ENCODE results near the gene SRPK3. TPM values are rescaled to one million over a fixed set of nuclear protein-coding genes. Genes with fewer than 3 reads are reported as not detected.

SRPK3 gene
- total RNA-seq, 1 experiment from 2014 or later = 1.6 TPM

DNA sequence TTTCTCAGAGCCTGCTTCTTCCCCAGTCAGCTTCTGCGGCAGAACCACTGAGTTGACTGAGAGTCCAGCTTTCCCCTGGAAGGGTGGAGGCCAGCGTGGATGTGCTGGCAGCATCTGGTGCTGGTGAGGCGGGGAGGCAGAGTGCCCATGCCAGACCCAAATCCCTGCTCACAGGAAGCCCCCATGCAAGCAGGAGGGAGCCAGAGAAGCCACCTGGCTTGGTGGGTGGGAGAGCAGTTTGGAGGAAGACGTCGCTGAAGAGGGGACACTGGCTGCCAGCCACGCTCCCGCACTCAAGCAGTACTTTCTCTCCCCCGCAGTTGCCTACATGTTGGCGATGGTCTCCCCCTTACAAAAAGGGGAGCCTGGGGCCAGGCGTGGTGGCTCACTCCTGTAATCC lies 43.5 kb downstream of the SRPK3 start:
- Histone ChIP-seq H3K9me3 (ENCODE audit: control insufficient read depth, insufficient read depth, low read depth, low read length) (no peaks in the 10 kb centered on the region), H3K27me3 (ENCODE audit: control insufficient read depth, insufficient read depth, low read length) (no peaks in the 10 kb centered on the region), H3K36me3 (ENCODE audit: control insufficient read depth, insufficient read depth, low read length) (no peaks in the 10 kb centered on the region), H3K27ac (ENCODE audit: low read length) (no peak overlapping the region), H3K4me3 (ENCODE audit: low read depth in 2 of 2, low read length in 2 of 2) (no peak overlapping the region), H3K4me1 (ENCODE audit: control insufficient read depth, insufficient read depth, low read length) (peaks cover 36% of the 10 kb centered on the region)
- DNase-seq (ENCODE audit: low read depth, low spot score) (no peak), ATAC-seq (no peak)
- in situ Hi-C loops (cut with HindIII; ENCODE audit: low pct_unique_long_range_greater_than_20kb, low sequenced_read_pairs) (no loop called here), intact Hi-C loops (cut with micrococcal nuclease; ENCODE audit: unreplicated experiment) (no loop called here)
- no peak for TF ChIP-seq POLR2AphosphoS5 (IDR thresholded peaks at IDR 0.05; ENCODE audit: low read depth, low read length)
- no peak for TF ChIP-seq TCF7L2 (IDR thresholded peaks at IDR 0.05; ENCODE audit: low read depth, low read length)
- TF ChIP-seq, protein P1, sequence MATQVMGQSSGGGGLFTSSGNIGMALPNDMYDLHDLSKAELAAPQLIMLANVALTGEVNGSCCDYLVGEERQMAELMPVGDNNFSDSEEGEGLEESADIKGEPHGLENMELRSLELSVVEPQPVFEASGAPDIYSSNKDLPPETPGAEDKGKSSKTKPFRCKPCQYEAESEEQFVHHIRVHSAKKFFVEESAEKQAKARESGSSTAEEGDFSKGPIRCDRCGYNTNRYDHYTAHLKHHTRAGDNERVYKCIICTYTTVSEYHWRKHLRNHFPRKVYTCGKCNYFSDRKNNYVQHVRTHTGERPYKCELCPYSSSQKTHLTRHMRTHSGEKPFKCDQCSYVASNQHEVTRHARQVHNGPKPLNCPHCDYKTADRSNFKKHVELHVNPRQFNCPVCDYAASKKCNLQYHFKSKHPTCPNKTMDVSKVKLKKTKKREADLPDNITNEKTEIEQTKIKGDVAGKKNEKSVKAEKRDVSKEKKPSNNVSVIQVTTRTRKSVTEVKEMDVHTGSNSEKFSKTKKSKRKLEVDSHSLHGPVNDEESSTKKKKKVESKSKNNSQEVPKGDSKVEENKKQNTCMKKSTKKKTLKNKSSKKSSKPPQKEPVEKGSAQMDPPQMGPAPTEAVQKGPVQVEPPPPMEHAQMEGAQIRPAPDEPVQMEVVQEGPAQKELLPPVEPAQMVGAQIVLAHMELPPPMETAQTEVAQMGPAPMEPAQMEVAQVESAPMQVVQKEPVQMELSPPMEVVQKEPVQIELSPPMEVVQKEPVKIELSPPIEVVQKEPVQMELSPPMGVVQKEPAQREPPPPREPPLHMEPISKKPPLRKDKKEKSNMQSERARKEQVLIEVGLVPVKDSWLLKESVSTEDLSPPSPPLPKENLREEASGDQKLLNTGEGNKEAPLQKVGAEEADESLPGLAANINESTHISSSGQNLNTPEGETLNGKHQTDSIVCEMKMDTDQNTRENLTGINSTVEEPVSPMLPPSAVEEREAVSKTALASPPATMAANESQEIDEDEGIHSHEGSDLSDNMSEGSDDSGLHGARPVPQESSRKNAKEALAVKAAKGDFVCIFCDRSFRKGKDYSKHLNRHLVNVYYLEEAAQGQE (IDR thresholded peaks at IDR 0.05; ENCODE audit: insufficient read depth in 1 of 2, low read depth in 2 of 2, low read length in 1 of 2) = no peak
- no peak for TF ChIP-seq SIN3A (IDR thresholded peaks at IDR 0.05; ENCODE audit: borderline replicate concordance, insufficient read depth, low read depth, low read length)
- TF ChIP-seq, protein P2, sequence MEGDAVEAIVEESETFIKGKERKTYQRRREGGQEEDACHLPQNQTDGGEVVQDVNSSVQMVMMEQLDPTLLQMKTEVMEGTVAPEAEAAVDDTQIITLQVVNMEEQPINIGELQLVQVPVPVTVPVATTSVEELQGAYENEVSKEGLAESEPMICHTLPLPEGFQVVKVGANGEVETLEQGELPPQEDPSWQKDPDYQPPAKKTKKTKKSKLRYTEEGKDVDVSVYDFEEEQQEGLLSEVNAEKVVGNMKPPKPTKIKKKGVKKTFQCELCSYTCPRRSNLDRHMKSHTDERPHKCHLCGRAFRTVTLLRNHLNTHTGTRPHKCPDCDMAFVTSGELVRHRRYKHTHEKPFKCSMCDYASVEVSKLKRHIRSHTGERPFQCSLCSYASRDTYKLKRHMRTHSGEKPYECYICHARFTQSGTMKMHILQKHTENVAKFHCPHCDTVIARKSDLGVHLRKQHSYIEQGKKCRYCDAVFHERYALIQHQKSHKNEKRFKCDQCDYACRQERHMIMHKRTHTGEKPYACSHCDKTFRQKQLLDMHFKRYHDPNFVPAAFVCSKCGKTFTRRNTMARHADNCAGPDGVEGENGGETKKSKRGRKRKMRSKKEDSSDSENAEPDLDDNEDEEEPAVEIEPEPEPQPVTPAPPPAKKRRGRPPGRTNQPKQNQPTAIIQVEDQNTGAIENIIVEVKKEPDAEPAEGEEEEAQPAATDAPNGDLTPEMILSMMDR (IDR thresholded peaks at IDR 0.05) = no peak
- ChIA-PET CTCF (no interaction called here), POLR2A (no interaction called here)
- no TSS peak for BruUV-seq (replicated peaks)

DNA sequence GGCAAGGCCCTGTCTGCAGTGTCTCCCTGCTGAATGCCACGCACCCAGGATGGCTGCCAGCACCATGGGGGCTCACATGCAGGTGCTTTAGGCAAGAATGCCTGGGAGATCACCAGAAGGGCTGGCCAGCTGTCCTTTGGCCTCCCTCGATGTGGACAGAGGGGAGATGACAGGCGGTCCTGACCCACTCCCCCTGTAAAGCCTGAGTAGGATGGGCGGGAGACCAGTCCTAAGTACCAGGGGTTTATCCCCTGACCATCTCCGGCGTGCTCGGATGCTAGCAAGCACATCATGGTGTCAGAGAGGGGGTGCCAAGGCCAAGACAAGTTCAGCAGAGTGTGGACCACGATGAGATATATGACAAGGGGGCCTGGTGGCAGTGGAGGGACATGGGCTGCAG lies 44.2 kb downstream of the SRPK3 start:
- ChIA-PET POLR2A (no interaction called here), CTCF (no interaction called here)
- Histone ChIP-seq H3K36me3 (ENCODE audit: control insufficient read depth, insufficient read depth, low read length) (no peaks in the 10 kb centered on the region), H3K4me3 (ENCODE audit: low read depth in 2 of 2, low read length in 2 of 2) (no peak overlapping the region), H3K9me3 (ENCODE audit: control insufficient read depth, insufficient read depth, low read depth, low read length) (no peaks in the 10 kb centered on the region), H3K27ac (ENCODE audit: low read length) (no peak overlapping the region), H3K27me3 (ENCODE audit: control insufficient read depth, insufficient read depth, low read length) (no peaks in the 10 kb centered on the region), H3K4me1 (ENCODE audit: control insufficient read depth, insufficient read depth, low read length) (peaks cover 30% of the 10 kb centered on the region)
- no peak for ATAC-seq
- intact Hi-C loops (cut with micrococcal nuclease; ENCODE audit: unreplicated experiment) = no loop called here
- no TSS peak for BruUV-seq (replicated peaks)
- TF ChIP-seq, protein P2 (IDR thresholded peaks at IDR 0.05) = no peak
- TF ChIP-seq, protein P1 (IDR thresholded peaks at IDR 0.05; ENCODE audit: insufficient read depth in 1 of 2, low read depth in 2 of 2, low read length in 1 of 2) = no peak
- no peak for TF ChIP-seq TCF7L2 (IDR thresholded peaks at IDR 0.05; ENCODE audit: low read depth, low read length)
- DNase-seq (ENCODE audit: low read depth, low spot score) = no peak
- in situ Hi-C loops (cut with HindIII; ENCODE audit: low pct_unique_long_range_greater_than_20kb, low sequenced_read_pairs) = no loop called here

Measured in Panc1 (cell line).